HepG2 (cell line): ENCODE data around the gene DOC2A. TPM values are rescaled to one million over a fixed set of nuclear protein-coding genes. Genes with fewer than 3 reads are reported as not detected.

Experiments
- DPF2 ChIP-seq: sonication (generic); formaldehyde crosslinking; IDR thresholded peaks from 2 replicates; pipeline ENCODE4 v1.4.0; 2020; ENCODE audit warnings: mild to moderate bottlenecking, low read depth, missing genetic modification reagents, borderline replicate concordance
- FOXM1 ChIP-seq: sonication (generic); formaldehyde crosslinking; IDR thresholded peaks from 2 replicates; pipeline ENCODE4 v1.5.0; 2020; ENCODE audit warnings: missing genetic modification reagents
- HIVEP1 ChIP-seq: sonication (generic); formaldehyde crosslinking; IDR thresholded peaks from 2 replicates; pipeline ENCODE4 v1.4.0; 2020; ENCODE audit warnings: mild to moderate bottlenecking, missing genetic modification reagents
- JUND ChIP-seq: sonication (generic); formaldehyde crosslinking; IDR thresholded peaks from 2 replicates; pipeline ENCODE4 v1.8.0; 2022; ENCODE audit warnings: mild to moderate bottlenecking, missing genetic modification reagents
- KDM6A ChIP-seq: IDR thresholded peaks from 2 replicates; pipeline ENCODE4 v1.6.1; 2016; ENCODE audit warnings: low read depth
- PAX8 ChIP-seq: sonication (generic); formaldehyde crosslinking; IDR thresholded peaks from 2 replicates; pipeline ENCODE4 v1.8.0; 2022; ENCODE audit warnings: mild to moderate bottlenecking, missing genetic modification reagents, borderline replicate concordance
- SMC3 ChIP-seq: IDR thresholded peaks from 2 replicates; pipeline ENCODE4 v1.6.1; 2011; ENCODE audit warnings: low read length, improper control_type of control experiment
- STAT5B ChIP-seq: sonication (generic); formaldehyde crosslinking; IDR thresholded peaks from 2 replicates; pipeline ENCODE4 v1.4.0; 2020; ENCODE audit warnings: missing genetic modification reagents
- ZFP90 ChIP-seq: sonication (generic); formaldehyde crosslinking; IDR thresholded peaks from 2 replicates; pipeline ENCODE4 v1.8.0; 2022; ENCODE audit warnings: missing genetic modification reagents, mild to moderate bottlenecking, inconsistent platforms, borderline replicate concordance
- ZIK1 ChIP-seq: sonication (generic); formaldehyde crosslinking; IDR thresholded peaks from 2 replicates; pipeline ENCODE4 v1.5.0; 2020; ENCODE audit warnings: mild to moderate bottlenecking, low read depth, missing genetic modification reagents, borderline replicate concordance
- ZNF335 ChIP-seq: sonication (generic); formaldehyde crosslinking; IDR thresholded peaks from 2 replicates; pipeline ENCODE4 v1.4.0; 2020; ENCODE audit warnings: missing genetic modification reagents
- ZSCAN30 ChIP-seq: sonication (generic); formaldehyde crosslinking; IDR thresholded peaks from 2 replicates; pipeline ENCODE4 v1.5.0; 2020; ENCODE audit warnings: mild to moderate bottlenecking, missing genetic modification reagents
- polyA plus RNA-seq, 8 experiments: library from polyadenylated mRNA; depleted of rRNA in 3 of 8; stranded (reverse) in 7 of 8; unstranded in 1 of 8; fragments of >200 nt; fragmentation: Illumina TruSeq in 4 of 8; extraction: Trizol in 4 of 8; gene quantifications; 2 replicates each; pipeline versions ENCODE4 v1.2.1 to v1.2.3, GENCODE V29; 2011 to 2016; ENCODE audit warnings: low read depth in 4 of 8, missing spikeins in 1 of 8, mixed read lengths in 1 of 8; ENCODE audit not compliant: insufficient read depth in 1 of 8
- total RNA-seq, 5 experiments: library from RNA; depleted of rRNA; stranded (reverse); fragments of >200 nt; fragmentation: Illumina TruSeq; extraction: Trizol; gene quantifications; 2 replicates each; pipeline ENCODE4 v1.2.3, GENCODE V29; 2016; ENCODE audit warnings: low read depth in 1 of 5
- TF ChIP-seq, protein P1 (sequence below): sonication (generic); formaldehyde crosslinking; IDR thresholded peaks from 2 replicates; pipeline ENCODE4 v1.5.0; 2020; ENCODE audit warnings: missing genetic modification reagents
- TF ChIP-seq, protein P2 (sequence below), 2 experiments: sonication (generic) in 1 of 2; formaldehyde crosslinking in 1 of 2; IDR thresholded peaks; 2 replicates each; pipeline versions ENCODE4 v1.4.0 to v1.6.1; 2018 to 2020; ENCODE audit warnings: missing genetic modification reagents in 2 of 2, borderline replicate concordance in 1 of 2, low read depth in 1 of 2, mild to moderate bottlenecking in 1 of 2, missing biosample characterization in 1 of 2
- TF ChIP-seq, protein P3 (sequence below): sonication (generic); formaldehyde crosslinking; IDR thresholded peaks from 2 replicates; pipeline ENCODE4 v1.8.0; 2022; ENCODE audit warnings: missing genetic modification reagents, mild to moderate bottlenecking, moderate library complexity, borderline replicate concordance
- TF ChIP-seq, protein P4 (sequence below): sonication (generic); formaldehyde crosslinking; conservative IDR thresholded peaks from 2 replicates; pipeline ENCODE4 v1.8.0; 2022; ENCODE audit warnings: missing genetic modification reagents
- TF ChIP-seq, protein P5 (sequence below): sonication (generic); formaldehyde crosslinking; IDR thresholded peaks from 2 replicates; pipeline ENCODE4 v1.4.0; 2020; ENCODE audit warnings: mild to moderate bottlenecking, missing genetic modification reagents, borderline replicate concordance

Gene DOC2A
- total and polyA plus RNA-seq, 2 of the 13 experiments (the other 11 are each of a cell fraction or from before 2014, with no cell fraction given): 0.15 to 0.55 TPM

DNA sequence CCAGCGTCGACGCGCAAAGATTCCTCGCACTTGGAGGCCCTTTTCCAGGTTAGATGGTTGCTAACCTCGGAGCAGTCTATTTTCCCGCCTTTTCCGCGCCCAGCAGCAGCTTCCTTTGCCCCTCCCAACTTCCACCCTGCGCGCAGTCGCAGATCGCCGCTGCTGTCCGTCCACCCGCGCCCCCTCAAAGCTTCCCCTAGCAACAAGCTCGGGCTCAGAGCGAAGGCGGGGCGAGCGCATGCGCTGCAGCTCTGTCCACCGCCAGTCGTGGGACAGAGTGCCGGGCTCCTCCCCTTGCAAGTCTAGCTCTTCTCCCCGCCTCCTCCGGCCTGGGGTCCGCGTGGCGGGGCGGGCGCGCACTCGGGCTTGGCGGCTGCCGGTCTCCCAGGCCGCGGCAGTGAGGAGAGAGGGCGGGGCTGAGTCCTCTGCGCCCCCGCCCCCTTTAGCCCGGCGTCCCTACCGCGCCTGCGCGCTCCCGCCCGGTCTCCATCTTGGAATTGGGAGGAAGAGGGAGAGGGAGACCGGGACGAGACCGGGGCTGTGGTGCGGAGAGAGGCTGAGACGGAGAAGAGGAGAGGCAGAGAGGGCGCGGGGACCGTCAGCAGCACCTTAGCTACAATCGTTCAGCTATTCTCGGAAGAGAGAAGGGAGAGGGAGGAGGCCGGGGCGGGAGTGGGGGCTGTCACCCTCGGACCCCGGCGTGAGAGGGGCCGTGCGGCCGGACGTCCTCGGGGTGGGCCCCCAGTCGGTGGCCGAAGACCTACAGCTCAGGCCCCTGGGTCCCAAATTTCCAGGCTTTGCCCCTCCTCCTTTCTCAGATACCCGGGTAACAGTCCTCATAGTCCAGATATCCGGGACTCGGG, 37.2 kb downstream of the DOC2A start, which contains the start of gene TAOK2 (continued):
- TF ChIP-seq ZFP90 (CRISPR knock-in tag) (no peak; the same call in none of the 2 replicates), SMC3 (no peak), ZSCAN30 (CRISPR knock-in tag) (no peak), KDM6A (CRISPR knock-in tag) (peak; percentile 16; the same call in 1 of the 2 replicates), FOXM1 (CRISPR knock-in tag) (no peak), STAT5B (CRISPR knock-in tag) (no peak), JUND (CRISPR knock-in tag) (no peak), PAX8 (CRISPR knock-in tag) (0 out of 2 replicates have a peak, but pooled peaks have one; percentile 71), ZIK1 (CRISPR knock-in tag) (no peak; the same call in 1 of the 2 replicates), ZNF335 (CRISPR knock-in tag) (peak; percentile 59; the same call in 1 of the 2 replicates), DPF2 (CRISPR knock-in tag) (peak; percentile 50; the same call in 1 of the 2 replicates), HIVEP1 (CRISPR knock-in tag) (peak; percentile 73)
- TF ChIP-seq, protein P1, sequence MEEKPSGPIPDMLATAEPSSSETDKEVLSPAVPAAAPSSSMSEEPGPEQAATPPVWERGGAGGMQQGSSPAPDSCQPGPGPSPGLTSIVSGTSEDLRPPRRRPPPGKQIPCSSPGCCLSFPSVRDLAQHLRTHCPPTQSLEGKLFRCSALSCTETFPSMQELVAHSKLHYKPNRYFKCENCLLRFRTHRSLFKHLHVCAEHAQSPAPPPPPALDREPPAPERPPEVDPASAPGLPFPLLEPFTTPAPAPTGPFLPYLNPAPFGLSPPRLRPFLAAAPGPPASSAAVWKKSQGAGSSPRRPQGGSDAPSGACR: peak; percentile 65
- TF ChIP-seq, protein P2, sequence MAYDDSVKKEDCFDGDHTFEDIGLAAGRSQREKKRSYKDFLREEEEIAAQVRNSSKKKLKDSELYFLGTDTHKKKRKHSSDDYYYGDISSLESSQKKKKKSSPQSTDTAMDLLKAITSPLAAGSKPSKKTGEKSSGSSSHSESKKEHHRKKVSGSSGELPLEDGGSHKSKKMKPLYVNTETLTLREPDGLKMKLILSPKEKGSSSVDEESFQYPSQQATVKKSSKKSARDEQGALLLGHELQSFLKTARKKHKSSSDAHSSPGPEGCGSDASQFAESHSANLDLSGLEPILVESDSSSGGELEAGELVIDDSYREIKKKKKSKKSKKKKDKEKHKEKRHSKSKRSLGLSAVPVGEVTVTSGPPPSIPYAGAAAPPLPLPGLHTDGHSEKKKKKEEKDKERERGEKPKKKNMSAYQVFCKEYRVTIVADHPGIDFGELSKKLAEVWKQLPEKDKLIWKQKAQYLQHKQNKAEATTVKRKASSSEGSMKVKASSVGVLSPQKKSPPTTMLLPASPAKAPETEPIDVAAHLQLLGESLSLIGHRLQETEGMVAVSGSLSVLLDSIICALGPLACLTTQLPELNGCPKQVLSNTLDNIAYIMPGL (CRISPR knock-in tag; IDR thresholded peaks at IDR 0.05; ENCODE audit: borderline replicate concordance in 1 of 2, low read depth in 1 of 2): peak; percentile 72 to 78; a peak in 3 of 4 replicates
- TF ChIP-seq, protein P3, sequence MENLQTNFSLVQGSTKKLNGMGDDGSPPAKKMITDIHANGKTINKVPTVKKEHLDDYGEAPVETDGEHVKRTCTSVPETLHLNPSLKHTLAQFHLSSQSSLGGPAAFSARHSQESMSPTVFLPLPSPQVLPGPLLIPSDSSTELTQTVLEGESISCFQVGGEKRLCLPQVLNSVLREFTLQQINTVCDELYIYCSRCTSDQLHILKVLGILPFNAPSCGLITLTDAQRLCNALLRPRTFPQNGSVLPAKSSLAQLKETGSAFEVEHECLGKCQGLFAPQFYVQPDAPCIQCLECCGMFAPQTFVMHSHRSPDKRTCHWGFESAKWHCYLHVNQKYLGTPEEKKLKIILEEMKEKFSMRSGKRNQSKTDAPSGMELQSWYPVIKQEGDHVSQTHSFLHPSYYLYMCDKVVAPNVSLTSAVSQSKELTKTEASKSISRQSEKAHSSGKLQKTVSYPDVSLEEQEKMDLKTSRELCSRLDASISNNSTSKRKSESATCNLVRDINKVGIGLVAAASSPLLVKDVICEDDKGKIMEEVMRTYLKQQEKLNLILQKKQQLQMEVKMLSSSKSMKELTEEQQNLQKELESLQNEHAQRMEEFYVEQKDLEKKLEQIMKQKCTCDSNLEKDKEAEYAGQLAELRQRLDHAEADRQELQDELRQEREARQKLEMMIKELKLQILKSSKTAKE (CRISPR knock-in tag): peak; percentile 85
- TF ChIP-seq, protein P4, sequence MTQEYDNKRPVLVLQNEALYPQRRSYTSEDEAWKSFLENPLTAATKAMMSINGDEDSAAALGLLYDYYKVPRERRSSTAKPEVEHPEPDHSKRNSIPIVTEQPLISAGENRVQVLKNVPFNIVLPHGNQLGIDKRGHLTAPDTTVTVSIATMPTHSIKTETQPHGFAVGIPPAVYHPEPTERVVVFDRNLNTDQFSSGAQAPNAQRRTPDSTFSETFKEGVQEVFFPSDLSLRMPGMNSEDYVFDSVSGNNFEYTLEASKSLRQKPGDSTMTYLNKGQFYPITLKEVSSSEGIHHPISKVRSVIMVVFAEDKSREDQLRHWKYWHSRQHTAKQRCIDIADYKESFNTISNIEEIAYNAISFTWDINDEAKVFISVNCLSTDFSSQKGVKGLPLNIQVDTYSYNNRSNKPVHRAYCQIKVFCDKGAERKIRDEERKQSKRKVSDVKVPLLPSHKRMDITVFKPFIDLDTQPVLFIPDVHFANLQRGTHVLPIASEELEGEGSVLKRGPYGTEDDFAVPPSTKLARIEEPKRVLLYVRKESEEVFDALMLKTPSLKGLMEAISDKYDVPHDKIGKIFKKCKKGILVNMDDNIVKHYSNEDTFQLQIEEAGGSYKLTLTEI (CRISPR knock-in tag): no peak
- TF ChIP-seq, protein P5, sequence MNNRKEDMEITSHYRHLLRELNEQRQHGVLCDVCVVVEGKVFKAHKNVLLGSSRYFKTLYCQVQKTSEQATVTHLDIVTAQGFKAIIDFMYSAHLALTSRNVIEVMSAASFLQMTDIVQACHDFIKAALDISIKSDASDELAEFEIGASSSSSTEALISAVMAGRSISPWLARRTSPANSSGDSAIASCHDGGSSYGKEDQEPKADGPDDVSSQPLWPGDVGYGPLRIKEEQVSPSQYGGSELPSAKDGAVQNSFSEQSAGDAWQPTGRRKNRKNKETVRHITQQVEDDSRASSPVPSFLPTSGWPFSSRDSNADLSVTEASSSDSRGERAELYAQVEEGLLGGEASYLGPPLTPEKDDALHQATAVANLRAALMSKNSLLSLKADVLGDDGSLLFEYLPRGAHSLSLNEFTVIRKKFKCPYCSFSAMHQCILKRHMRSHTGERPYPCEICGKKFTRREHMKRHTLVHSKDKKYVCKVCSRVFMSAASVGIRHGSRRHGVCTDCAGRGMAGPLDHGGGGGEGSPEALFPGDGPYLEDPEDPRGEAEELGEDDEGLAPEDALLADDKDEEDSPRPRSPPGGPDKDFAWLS: peak; percentile 50; the same call in 1 of the 2 replicates
